ENCODE measurements around the gene HPN. TPM values are rescaled to one million over a fixed set of nuclear protein-coding genes. Genes with fewer than 3 reads are reported as not detected.
"Not testable (repeated sequence)": the region's sequence is repeated elsewhere in the genome, so short reads cannot be mapped to it uniquely, and the experiment has no call there.

HPN gene
- total and polyA plus RNA-seq, 2 donors, result 0.73 TPM; not detected in 1

DNA sequence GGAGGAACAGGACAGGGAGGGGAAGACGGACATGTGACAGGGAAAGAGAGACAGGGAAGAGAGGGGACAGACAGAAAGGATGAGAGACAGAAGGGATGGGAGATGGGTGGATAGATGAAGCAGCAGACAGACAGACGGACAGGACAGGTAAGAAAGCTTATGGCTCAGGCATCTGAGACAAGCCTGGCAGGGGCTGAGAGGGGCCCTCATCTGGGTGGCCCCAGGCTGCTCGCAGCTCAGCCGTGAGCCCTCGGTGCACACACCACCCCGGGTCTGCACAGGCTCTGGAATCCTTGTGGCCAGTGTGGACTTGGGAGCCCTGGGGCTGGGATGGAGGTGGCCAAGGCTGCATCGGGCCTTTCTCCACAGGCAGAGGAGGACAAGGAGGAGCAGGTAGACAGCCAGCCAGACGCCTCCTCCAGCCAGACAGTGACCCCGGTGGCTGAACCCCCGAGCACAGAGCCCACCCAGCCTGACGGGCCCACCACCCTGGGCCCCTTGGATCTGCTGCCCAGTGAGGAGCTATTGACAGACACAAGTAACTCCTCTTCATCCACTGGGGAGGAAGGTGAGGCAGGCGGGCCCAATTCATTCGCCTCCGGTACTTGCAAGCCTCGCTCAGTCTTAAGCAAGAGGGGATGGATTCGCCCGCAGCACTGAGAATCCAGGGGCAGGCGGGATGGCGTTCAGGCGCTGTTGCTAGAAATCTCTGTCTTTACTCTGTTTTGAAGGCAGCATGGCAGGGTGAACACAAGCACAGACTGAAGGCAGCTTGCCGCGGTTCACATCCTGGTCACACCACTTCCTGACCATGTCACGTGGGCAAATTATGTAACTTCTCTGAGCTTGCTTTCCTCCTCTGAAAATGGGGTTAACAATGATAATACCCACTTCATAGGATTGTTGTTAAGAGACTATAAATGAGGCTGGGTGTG, 27.4 kb upstream of the HPN start:
- Histone ChIP-seq H3K36me3 (ENCODE audit: insufficient read depth) (peaks cover 5% of the 10 kb centered on the region), H3K4me1 (ENCODE audit: insufficient read depth) (no peaks in the 10 kb centered on the region), H3K4me3 (ENCODE audit: low read depth, low read length) (no peak overlapping the region), H3K27ac (ENCODE audit: low read depth) (no peak overlapping the region)
- WGBS, result 86% methylated on average over 23 of the region's 23 CpGs
- DNase-seq (ENCODE audit: extremely low spot score), result no peak

DNA sequence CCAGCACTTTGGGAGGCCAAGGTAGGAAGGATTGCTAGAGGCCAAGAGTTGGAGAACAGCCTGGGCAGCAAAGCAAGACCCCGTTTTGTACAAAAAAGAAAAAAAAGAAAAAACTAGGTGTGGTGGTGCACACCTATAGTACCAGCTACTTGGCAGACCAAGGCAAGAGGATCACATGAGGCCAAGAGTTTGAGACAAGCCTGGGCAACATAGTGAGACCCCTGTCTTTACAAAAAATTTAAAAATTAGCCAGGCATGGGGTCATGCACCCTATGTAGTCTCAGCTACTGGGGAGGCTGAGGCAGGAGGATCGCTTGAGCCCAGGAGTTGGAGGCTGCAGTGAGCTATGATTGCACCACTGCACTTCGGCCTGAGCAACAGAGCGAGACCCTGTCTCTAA, 26.7 kb upstream of the HPN start:
- not testable (repeated sequence) for DNase-seq (ENCODE audit: extremely low spot score); H3K4me1 ChIP-seq (ENCODE audit: insufficient read depth); H3K4me3 ChIP-seq (ENCODE audit: low read depth, low read length); H3K27ac ChIP-seq (ENCODE audit: low read depth); H3K36me3 ChIP-seq (ENCODE audit: insufficient read depth)
- 91% methylated on average over 4 of the region's 4 CpGs for WGBS

DNA sequence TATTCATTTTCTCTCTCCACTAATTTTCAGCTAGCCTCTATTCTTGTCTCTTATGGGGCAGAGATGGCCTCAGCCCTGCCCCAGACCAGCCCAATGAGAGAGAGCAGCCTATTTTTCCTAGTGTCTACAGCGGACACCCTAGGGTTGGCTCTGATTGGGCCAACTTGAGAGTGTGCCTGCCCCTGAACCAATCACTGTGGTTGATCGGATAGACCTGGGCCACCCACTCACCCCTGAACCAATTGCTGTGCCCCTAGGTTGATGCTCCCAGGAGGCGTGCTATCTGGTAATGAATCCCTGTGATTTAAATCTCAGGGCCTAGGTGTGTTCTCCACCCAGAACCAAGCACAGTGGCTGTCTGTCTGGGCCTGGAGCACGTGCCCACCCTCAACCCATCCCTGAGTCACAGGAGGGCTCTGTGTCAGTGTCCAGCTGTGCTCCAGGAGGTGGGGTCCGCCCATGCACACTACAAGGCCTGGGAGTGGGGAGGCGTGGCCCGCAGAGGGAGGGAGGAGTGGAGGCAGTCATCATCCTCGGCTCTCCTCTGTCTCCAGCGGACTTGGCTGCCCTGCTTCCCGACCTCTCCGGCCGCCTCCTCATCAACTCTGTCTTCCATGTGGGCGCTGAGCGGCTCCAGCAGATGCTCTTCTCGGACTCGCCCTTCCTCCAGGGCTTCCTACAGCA, 26.1 kb upstream of the HPN start:
- no peak for DNase-seq (ENCODE audit: extremely low spot score)
- WGBS, result 70% methylated on average over 16 of the region's 16 CpGs
- H3K36me3 ChIP-seq (ENCODE audit: insufficient read depth), result peaks cover 7% of the 10 kb centered on the region

DNA sequence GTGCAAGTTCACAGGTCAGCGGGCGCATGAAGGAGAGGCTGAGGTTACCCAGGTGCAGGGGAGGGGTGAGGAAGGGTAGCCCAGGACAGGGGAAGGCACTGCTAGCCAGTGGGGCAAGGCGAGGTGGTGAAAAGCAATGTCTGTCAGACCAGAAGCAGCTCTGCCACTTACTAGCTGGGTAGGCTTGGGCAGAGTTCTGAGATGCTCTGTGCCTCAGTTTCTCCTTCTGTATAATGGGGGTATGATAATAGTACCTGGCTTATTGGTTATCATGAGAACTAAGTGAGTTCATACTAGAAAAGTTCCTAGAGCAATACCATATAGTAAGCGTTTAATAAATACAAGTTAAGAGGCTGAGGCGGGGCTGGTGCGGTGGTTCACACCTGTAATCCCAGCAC, 25.6 kb upstream of the HPN start:
- DNase-seq (ENCODE audit: extremely low spot score), result no peak
- no peak overlapping the region for H3K27ac ChIP-seq (ENCODE audit: low read depth)
- no peaks in the 10 kb centered on the region for H3K4me1 ChIP-seq (ENCODE audit: insufficient read depth)
- H3K36me3 ChIP-seq (ENCODE audit: insufficient read depth), result peaks cover 7% of the 10 kb centered on the region
- no peak overlapping the region for H3K4me3 ChIP-seq (ENCODE audit: low read depth, low read length)
- WGBS, result 91% methylated on average over 6 of the region's 6 CpGs

More for the DNA sequence above, 26.1 kb upstream of the HPN start:
- no peak overlapping the region for H3K27ac ChIP-seq (ENCODE audit: low read depth)
- H3K4me1 ChIP-seq (ENCODE audit: insufficient read depth), result no peaks in the 10 kb centered on the region
- no peak overlapping the region for H3K4me3 ChIP-seq (ENCODE audit: low read depth, low read length)

DNA sequence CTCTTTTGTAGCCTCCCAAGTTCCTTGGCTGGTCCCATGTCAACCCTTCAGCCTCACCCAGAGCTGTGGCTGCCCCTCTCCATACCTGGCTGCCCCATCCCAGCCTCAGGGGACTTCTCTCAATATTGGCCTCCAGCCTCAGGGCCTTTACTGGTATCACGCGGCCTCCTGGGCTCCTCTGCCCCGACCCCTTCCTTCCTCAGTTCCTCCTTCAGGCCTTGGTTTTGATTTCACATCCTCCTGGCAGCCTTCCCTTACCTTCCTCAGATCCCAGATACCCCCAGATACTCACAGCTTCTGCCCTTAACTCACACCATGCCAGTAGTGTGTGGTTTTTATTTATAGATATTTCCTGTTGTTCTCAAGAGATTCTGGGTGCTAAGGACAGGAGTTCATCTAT, 24.0 kb upstream of the HPN start:
- Histone ChIP-seq H3K36me3 (ENCODE audit: insufficient read depth) (peaks cover 12% of the 10 kb centered on the region), H3K27ac (ENCODE audit: low read depth) (no peak overlapping the region), H3K4me3 (ENCODE audit: low read depth, low read length) (no peak overlapping the region), H3K4me1 (ENCODE audit: insufficient read depth) (no peaks in the 10 kb centered on the region)
- 84% methylated on average over 3 of the region's 3 CpGs for WGBS
- DNase-seq (ENCODE audit: extremely low spot score), result no peak

DNA sequence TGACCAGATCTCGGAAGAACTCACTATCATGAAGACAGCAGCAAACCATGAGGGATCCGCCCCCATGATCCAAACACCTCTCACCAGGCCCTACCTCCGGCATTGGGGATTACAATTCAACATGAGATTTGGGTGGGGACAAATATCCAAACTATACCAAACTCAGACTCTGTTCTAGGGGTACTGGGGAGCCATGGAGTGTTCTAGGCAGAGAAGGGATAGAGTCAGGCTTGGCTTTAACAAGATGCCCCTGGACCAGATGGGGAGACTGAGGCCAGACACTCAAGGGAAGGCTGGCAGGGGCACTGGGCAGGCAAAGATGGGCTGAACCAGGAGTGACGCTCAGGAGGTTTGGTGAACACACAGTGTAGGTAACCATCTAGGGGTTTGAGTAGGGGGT, 23.1 kb upstream of the HPN start:
- Histone ChIP-seq H3K4me3 (ENCODE audit: low read depth, low read length) (no peak overlapping the region), H3K27ac (ENCODE audit: low read depth) (no peak overlapping the region), H3K36me3 (ENCODE audit: insufficient read depth) (peaks cover 17% of the 10 kb centered on the region), H3K4me1 (ENCODE audit: insufficient read depth) (no peaks in the 10 kb centered on the region)
- no peak for DNase-seq (ENCODE audit: extremely low spot score)
- 94% methylated on average over 4 of the region's 4 CpGs for WGBS

DNA sequence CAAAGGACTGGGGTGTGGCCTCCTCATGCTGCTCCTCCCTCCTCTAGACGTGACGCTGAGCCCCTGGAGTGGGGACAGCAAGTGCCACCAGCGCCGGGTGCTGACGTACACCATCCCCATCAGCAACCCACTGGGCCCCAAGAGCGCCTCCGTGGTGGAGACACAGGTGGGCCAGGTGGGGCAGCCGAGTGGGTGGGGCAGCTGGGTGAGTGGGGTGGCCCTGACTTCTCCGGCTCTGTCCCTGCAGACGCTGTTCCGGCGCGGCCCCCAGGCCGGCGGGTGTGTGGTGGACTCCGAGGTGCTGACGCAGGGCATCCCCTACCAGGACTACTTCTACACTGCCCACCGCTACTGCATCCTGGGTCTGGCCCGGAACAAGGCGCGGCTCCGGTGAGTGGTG, 22.4 kb upstream of the HPN start:
- DNase-seq (ENCODE audit: extremely low spot score), result no peak
- Histone ChIP-seq H3K27ac (ENCODE audit: low read depth) (no peak overlapping the region), H3K4me3 (ENCODE audit: low read depth, low read length) (no peak overlapping the region), H3K36me3 (ENCODE audit: insufficient read depth) (peaks cover 19% of the 10 kb centered on the region), H3K4me1 (ENCODE audit: insufficient read depth) (no peaks in the 10 kb centered on the region)
- WGBS, result 94% methylated on average over 22 of the region's 22 CpGs

DNA sequence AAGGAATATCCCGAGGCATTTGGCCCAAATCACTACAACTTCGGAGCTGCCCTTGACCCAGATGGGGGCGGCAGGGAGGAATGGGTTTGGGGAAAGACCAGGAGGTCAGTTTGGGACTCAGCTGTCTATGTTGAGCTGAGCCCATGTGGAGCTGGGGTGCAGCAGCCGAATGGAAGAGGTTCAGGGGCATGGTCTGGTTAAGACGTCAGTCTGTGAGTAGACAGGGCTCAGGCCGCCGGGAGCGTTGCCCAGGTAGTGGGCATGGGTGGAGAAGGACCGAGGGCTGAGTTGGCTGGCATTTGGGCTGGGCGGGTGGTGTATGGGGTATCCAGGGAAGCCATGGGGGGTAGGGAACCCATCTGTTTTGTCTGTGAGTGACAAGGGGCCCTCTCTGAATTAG, 20.5 kb upstream of the HPN start:
- Histone ChIP-seq H3K27ac (ENCODE audit: low read depth) (no peak overlapping the region), H3K4me1 (ENCODE audit: insufficient read depth) (no peaks in the 10 kb centered on the region), H3K4me3 (ENCODE audit: low read depth, low read length) (no peak overlapping the region), H3K36me3 (ENCODE audit: insufficient read depth) (peaks cover 22% of the 10 kb centered on the region)
- no peak for DNase-seq (ENCODE audit: extremely low spot score)
- WGBS, result 93% methylated on average over 10 of the region's 10 CpGs

DNA sequence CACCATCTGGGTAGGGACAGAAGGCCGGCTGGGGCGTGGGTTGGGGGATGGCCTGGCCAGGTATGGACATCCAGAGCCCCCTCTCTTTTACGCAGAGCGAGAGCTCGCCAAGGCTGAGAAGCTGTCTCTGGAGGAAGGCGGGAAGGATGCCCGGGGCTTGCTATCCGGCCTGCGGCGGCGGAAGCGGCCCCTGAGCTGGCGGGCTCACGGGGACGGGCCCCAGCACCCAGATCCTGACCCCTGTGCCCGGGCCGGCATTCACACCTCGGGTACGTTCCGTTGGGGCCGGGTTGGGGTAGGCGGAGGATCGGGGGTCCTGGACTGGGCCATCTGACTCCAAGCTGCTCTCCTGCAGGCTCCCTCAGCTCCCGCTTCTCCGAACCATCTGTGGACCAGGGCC, 19.9 kb upstream of the HPN start:
- Histone ChIP-seq H3K4me1 (ENCODE audit: insufficient read depth) (no peaks in the 10 kb centered on the region), H3K36me3 (ENCODE audit: insufficient read depth) (peaks cover 22% of the 10 kb centered on the region), H3K4me3 (ENCODE audit: low read depth, low read length) (no peak overlapping the region), H3K27ac (ENCODE audit: low read depth) (no peak overlapping the region)
- DNase-seq (ENCODE audit: extremely low spot score), result no peak
- 95% methylated on average over 25 of the region's 25 CpGs for WGBS

DNA sequence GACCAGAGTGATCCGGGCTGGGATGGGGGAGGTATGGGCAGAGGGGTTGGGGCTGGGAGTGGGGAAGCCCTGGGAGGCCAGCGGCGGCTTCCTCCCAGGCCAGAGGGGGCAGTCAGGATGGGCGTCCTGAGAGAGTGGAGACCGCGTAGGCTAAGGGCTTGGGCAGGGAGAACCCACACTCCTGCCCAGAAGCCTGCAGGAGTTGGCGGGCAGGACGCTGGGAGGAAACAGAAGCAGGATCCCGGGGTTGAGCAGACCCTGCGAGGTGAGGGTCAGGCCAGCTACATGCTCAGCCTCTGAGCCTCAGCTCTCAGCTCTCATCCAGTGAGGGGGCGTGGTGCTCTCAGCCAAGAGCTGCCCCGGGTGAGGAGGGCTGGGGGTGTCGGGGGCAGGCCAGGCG, 19.1 kb upstream of the HPN start:
- 79% methylated on average over 14 of the region's 14 CpGs for WGBS
- H3K27ac ChIP-seq (ENCODE audit: low read depth), result no peak overlapping the region
- peaks cover 22% of the 10 kb centered on the region for H3K36me3 ChIP-seq (ENCODE audit: insufficient read depth)
- no peaks in the 10 kb centered on the region for H3K4me1 ChIP-seq (ENCODE audit: insufficient read depth)
- DNase-seq (ENCODE audit: extremely low spot score), result no peak
- H3K4me3 ChIP-seq (ENCODE audit: low read depth, low read length), result no peak overlapping the region

DNA sequence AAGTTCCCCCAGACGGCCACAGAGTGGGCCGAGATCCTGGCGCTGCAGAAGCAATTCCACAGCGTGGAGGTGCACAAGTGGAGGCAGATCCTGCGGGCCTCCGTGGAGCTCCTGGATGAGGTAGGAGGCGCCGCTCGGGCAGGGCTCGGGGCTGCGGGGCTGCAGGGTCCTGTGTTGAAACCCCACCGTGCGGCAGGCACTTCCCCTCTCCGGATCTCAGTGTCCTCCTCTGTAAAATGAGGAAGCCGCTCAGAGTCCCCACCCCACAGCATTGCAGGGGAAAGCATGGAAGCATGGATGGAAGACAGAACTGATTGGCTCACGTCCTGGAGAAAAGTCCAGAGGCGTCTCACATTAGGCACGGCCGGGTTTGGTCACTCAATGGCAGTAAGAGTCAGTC, 18.1 kb upstream of the HPN start:
- H3K27ac ChIP-seq (ENCODE audit: low read depth), result no peak overlapping the region
- DNase-seq (ENCODE audit: extremely low spot score), result no peak
- peaks cover 22% of the 10 kb centered on the region for H3K36me3 ChIP-seq (ENCODE audit: insufficient read depth)
- 85% methylated on average over 19 of the region's 19 CpGs for WGBS
- no peak overlapping the region for H3K4me3 ChIP-seq (ENCODE audit: low read depth, low read length)
- no peaks in the 10 kb centered on the region for H3K4me1 ChIP-seq (ENCODE audit: insufficient read depth)

DNA sequence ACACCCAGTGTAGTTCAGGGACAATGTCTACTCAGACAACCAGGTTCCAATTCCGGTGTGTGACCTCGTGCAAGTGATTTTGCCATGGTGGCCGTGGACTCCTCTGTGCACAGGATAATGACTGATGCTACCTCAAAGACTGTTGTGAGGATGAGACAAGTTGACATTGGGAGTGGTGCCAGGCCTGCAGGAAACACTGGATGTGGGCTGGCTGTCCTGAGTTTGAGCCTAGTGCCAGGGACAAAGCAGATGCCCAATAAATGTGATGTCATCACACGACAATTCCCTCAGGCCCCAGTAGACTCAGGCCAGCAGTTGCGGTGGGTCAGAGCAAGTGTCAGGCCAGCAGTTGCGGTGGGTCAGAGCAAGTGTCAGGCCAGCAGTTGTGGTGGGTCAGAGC, 17.4 kb upstream of the HPN start:
- no peak for DNase-seq (ENCODE audit: extremely low spot score)
- no peak overlapping the region for H3K27ac ChIP-seq (ENCODE audit: low read depth)
- no peaks in the 10 kb centered on the region for H3K4me1 ChIP-seq (ENCODE audit: insufficient read depth)
- WGBS, result 82% methylated on average over 6 of the region's 6 CpGs
- no peak overlapping the region for H3K4me3 ChIP-seq (ENCODE audit: low read depth, low read length)
- peaks cover 22% of the 10 kb centered on the region for H3K36me3 ChIP-seq (ENCODE audit: insufficient read depth)

DNA sequence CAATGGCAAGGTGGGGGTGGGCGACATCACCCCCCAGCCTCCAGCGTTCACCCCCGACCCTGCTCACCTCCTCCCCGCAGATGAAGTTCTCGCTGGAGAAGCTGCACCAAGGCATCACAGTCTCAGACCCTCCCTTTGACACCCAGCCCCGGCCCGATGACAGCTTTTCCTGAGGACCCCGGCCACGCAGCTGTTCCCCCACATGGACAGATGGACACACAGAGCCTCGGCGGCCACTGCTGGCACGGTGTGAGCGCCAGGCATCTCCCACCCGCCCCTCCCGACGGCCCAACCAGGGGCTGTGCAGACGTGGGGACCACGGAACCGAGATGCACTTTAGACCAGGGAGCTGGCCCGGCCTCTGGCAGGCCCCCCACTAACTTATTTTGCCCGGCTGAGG, 15.6 kb upstream of the HPN start:
- peaks cover 2% of the 10 kb centered on the region for H3K4me1 ChIP-seq (ENCODE audit: insufficient read depth)
- no peak overlapping the region for H3K27ac ChIP-seq (ENCODE audit: low read depth)
- H3K36me3 ChIP-seq (ENCODE audit: insufficient read depth), result peaks cover 17% of the 10 kb centered on the region
- no peak for DNase-seq (ENCODE audit: extremely low spot score)
- WGBS, result 87% methylated on average over 21 of the region's 21 CpGs
- H3K4me3 ChIP-seq (ENCODE audit: low read depth, low read length), result no peak overlapping the region

DNA sequence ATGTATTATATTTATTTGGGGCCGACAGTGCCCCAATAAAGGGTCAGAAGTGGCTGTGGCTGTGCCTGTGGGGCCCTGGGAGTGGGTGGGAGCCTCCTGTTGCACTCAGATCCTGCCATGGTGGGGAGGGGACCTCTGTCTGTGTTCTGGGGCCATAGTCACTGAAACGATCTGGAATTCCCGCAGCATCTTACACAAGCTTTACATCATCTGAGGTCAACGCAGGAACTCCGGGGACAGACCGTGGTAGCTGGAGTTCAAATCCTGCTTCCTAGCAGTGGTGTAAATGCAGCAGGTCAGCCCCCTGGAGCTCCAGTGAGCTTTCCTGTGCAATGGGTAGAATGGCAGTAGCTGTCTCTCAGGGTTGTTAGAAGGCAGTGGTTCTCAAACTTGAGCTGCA, 15.1 kb upstream of the HPN start:
- DNase-seq (ENCODE audit: extremely low spot score), result no peak
- Histone ChIP-seq H3K4me3 (ENCODE audit: low read depth, low read length) (no peak overlapping the region), H3K27ac (ENCODE audit: low read depth) (no peak overlapping the region), H3K36me3 (ENCODE audit: insufficient read depth) (peaks cover 14% of the 10 kb centered on the region), H3K4me1 (ENCODE audit: insufficient read depth) (peaks cover 2% of the 10 kb centered on the region)
- 86% methylated on average over 6 of the region's 6 CpGs for WGBS
